Gastroesophageal sphincter (tissue), 3 donors: ENCODE data around the gene PDLIM7.

Experiments
- EP300 ChIP-seq: sonication (generic); formaldehyde crosslinking; IDR thresholded peaks from one replicate; pipeline ENCODE4 v1.6.1; 2017; ENCODE audit warnings: antibody characterized with exemption, mild to moderate bottlenecking
- POLR2A ChIP-seq, 2 donors: fragments of 450-650 bp; IDR thresholded peaks; one replicate each; pipeline ENCODE4 v1.6.1; 2017; ENCODE audit warnings: antibody characterized with exemption in 2 of 2, mild to moderate bottlenecking in 2 of 2, moderate library complexity in 1 of 2
- POLR2AphosphoS5 ChIP-seq: sonication (generic); formaldehyde crosslinking; IDR thresholded peaks from one replicate; pipeline ENCODE4 v1.6.1; 2017; ENCODE audit warnings: antibody characterized with exemption
- TF ChIP-seq, protein P1 (sequence below), 4 experiments: fragments of 200-600 bp in 2 of 4; fragments of 450-650 bp in 2 of 4; sonication (generic) in 1 of 4; IDR thresholded peaks; one replicate each; pipeline ENCODE4 v1.5.1; 2017 to 2019; ENCODE audit warnings: antibody characterized with exemption in 4 of 4, mild to moderate bottlenecking in 2 of 4, moderate library complexity in 2 of 4

DNA sequence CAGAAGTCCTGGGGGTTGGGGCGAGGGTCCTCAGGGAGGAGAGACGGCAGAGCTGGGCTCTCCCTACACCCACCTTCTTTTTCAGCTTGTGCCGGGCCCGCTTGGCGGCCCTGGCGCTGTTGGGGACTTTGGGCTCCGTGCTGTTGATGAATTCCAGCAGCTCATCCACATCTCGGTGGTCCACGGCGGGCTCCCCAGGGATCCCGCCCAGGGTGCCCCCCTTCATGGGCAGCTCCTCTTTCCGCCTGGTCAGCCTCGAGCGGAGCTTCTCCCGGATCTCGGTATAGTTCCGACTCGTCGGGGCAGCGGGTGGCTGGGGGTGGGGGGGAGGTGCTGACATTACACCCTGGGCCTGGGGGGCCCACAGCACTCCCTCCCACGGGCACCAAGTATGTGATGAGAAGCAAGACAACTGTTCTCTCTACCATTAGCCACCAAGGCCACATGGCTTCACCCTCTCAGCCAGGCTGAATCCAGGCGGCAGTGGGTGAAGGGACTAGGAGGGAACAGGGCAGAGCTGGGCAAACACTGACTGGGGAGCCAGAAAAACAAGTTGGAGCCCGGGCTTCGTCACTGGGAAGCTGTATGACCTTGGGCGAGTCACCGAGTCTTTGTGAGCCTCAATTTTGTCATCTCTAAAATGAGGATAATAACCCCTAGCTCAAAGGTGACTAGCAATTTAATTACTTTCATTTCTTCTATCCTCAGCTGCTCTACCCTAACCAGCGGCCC is 34.0 kb upstream of the PDLIM7 start:
- no peak for TF ChIP-seq POLR2AphosphoS5
- TF ChIP-seq, protein P1, sequence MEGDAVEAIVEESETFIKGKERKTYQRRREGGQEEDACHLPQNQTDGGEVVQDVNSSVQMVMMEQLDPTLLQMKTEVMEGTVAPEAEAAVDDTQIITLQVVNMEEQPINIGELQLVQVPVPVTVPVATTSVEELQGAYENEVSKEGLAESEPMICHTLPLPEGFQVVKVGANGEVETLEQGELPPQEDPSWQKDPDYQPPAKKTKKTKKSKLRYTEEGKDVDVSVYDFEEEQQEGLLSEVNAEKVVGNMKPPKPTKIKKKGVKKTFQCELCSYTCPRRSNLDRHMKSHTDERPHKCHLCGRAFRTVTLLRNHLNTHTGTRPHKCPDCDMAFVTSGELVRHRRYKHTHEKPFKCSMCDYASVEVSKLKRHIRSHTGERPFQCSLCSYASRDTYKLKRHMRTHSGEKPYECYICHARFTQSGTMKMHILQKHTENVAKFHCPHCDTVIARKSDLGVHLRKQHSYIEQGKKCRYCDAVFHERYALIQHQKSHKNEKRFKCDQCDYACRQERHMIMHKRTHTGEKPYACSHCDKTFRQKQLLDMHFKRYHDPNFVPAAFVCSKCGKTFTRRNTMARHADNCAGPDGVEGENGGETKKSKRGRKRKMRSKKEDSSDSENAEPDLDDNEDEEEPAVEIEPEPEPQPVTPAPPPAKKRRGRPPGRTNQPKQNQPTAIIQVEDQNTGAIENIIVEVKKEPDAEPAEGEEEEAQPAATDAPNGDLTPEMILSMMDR (IDR thresholded peaks at IDR 0.05): no peak
- no peak for TF ChIP-seq POLR2A (IDR thresholded peaks at IDR 0.05)
- TF ChIP-seq EP300: no peak
